K562 (cell line): Measurements from ENCODE around the gene MYL3.

Experiments used
- POLR2AphosphoS5 ChIP-seq: IDR thresholded peaks from 2 replicates; pipeline ENCODE4 v1.6.1; 2011; ENCODE audit warnings: mild to moderate bottlenecking, low read depth, low read length, moderate library complexity; ENCODE audit not compliant: control insufficient read depth, insufficient read depth
- SMC3 ChIP-seq: conservative IDR thresholded peaks from 2 replicates; pipeline ENCODE4 v1.6.1; 2011; ENCODE audit warnings: low read depth, low read length, improper control_type of control experiment; ENCODE audit not compliant: insufficient read depth

DNA sequence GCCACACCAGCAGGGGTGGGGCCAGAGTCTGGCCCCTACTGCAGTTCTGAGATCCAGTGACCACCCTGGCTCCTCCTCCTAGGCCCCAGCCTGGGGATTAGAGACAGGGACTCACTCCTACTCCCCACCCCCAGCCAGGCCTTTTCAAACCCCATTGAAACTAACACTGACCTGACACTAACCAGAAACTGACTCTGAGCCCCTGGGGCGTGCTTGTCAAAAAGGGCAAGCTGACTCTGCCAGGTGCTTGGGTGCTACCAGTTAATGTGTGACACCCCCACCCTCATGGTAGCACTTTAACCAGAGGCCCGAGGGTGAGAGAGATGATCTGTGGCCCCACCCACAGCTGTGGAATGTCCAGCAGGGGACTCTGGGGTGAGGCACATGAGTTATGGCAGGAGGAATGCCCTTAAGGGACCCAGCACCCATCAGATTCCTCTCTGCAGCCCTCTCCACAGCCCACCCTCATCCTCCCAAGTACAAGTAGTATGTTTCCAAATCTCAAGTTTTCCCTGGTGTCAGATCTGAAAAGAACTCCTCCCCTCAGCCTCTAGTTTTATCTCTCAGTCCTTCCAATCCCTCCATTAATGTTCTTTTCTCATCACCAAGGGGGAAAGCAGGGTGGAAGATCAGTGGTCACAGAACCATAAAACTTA, 15.7 kb upstream of the MYL3 start:
- TF ChIP-seq POLR2AphosphoS5 = no peak
- no peak for TF ChIP-seq SMC3
